HG02884 (cell line): Measurements from ENCODE around the gene IQGAP3.

Experiments used
- ATAC-seq: cut with Tn5 transposase; IDR thresholded peaks from one replicate; pipeline ENCODE4 v1.9.1; 2021; ENCODE audit warnings: mild to moderate bottlenecking, moderate library complexity; ENCODE audit not compliant: unreplicated experiment

IQGAP3 gene

GRCh38 chr1:156498432-156499193, 73.8 kb downstream of the IQGAP3 start:
- ATAC-seq: no peak

- no peak for ATAC-seq
Observed at GRCh38 chr1:156497743-156498431, 74.5 kb downstream of the IQGAP3 start.

DNA sequence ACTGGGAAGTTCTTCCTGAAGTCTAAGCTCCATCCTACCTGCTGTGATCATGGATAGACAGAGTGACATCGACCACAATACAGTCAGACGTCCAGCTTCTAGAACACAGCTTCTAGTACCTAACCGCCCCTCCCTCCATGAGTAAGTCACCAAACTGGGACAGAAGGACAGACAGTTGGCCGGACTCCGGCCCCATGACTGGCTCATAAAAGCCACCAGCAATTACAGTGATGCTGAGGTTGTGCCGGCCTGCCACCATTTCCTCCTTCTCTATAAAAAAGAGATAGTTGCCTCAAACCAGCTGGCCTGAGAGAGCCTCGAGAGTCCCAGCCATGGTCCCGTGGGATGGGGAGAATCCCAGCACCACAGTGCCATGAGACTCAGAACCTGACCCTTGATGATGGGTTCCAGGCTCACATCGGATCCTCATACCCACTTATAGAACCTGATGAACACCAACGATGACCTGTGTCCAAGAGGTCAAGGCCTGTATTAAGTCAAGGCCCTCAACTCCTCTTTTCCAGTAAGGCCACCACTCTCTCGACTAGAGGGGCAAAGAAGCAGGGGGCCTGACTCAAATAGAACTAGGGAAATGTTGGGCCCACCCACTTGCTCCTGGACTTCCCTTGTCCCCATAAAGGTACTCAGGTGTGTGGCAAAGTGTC, 75.2 kb downstream of the IQGAP3 start:
- no peak for ATAC-seq

- ATAC-seq: no peak
Observed at GRCh38 chr1:156496211-156496761, 76.1 kb downstream of the IQGAP3 start.

DNA sequence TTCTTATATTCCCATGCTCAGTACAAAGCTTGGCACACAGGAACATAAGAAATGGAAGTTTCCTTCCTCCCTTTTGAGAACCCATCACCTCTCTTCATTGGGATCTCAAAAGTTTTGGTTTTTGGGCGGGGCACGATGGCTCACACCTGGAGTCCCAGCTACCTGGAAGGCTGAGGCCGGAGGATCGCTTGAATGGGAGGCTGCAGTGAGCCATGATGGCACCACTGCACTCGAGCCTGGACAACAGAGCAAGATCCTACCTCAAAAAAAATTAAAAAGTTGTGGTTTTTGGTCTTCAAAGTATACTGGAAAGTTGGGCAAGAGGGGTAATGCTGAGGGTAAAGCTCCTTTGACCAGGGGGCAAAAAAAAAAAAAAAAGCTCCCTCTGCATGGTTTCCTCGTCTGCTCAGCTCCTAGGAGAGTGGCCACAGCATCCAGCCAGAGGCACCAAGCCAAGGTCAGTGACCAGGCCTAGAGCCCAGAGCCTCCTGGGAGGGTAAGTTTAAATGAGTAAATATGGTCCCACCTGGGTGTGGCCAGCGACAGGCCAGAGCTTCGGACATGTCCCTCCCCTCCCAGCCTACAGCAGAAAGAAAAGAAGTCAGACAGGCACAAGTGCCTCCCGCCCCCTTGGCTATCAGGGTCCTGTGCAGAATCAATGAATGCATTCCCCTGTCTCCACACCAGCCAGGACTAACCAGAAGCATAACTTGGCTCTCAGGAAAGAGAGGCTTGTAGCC, 76.8 kb downstream of the IQGAP3 start:
- no peak for ATAC-seq

GRCh38 chr1:156494309-156494895, 78.0 kb downstream of the IQGAP3 start:
- no peak for ATAC-seq

DNA sequence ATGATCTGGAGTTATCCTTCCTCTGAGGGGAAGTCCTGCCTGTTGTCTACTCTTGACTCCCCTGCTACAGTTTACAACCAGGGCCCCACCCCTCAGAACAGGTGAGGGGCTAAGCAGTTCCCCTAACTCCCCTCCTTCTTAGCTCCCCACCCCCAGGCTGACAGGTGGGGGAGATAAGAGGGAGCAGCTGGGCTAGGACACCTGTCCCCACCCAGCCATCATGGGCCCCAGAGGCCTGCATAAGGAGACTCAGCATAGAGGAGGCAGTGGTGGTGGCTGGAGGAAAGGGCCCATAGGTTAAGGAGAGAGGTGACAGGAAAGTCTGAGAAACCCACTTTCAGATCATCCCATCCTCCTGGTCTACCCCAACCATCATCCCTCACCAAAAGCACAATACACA, 78.6 kb downstream of the IQGAP3 start:
- ATAC-seq: no peak

DNA sequence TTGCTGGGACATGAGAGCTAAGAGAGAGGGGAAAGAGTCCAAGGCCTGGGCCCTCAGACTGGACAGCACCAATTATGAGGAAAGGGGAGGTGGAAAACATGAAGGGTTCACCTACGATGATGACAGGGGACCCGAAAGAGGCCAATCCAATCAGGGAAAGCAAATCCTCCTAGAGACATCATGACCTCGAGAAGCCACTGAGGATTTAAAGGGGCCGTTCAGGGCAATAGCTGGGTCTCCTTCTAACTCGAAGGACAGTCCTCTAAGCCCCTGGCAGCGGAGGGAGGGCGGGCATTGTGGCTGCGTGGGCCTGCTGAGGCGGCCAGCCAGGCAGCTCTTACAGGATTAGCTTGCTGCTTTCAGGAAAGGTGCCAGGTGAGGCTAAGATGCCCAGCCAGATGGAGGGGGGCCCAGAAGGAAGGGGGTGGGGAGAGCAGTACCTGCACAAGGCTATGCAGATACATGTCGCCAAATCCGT, 79.2 kb downstream of the IQGAP3 start:
- no peak for ATAC-seq

DNA sequence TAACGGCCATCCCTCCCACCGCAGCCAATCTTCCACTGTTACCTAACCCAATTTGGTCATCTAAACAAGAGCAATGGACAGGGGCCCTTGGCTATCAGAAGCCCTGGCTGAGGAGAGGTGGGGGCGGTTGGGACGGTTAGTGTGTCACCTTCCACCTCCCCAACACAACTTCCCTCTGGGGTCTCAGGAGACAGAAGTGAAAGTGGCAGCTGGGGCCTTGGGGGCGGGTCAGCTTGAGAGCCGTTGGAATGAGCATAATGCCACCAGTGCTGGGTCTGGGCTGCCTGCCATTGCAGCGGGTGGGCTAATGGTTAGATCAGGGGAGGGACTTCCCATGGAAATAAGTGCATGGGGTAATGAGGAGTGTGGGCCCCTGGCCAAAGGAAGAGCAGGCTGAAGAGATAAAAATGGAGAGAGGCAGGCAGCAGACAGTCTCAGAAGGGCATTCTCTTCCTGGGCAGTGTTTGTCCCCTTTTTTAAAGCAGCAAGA, 79.7 kb downstream of the IQGAP3 start:
- no peak for ATAC-seq

DNA sequence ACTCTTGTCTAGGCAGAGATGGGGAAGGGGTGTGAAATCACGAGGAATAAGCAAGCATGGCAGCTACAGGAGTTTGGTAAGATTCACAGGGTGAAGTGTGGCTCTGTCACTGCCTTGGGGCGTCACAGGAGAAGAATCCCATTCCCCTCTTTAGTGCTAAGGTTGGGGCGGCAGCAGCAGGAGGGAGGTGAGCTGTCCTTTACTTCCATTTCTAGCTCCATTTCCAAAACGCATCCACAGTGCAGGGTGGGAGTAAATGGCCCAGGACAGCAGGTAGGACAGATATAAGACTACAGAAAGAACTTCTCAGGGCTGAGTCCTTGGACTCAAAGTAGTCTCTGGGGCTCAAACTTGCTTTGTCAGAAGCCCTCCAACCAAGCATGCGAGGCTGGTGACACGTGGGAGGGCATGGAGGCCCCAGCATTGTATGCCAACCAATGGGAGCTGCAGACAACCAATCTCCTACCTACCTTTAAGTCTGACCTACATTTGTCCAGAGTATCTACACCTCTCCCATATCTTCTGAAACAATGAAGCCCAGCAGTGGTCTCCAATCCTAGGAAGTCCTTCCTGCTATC, 80.3 kb downstream of the IQGAP3 start:
- no peak for ATAC-seq

- ATAC-seq: no peak
Observed at GRCh38 chr1:156491151-156491949, 81.0 kb downstream of the IQGAP3 start.

- ATAC-seq: no peak
Observed at GRCh38 chr1:156490401-156491032, 81.8 kb downstream of the IQGAP3 start.

DNA sequence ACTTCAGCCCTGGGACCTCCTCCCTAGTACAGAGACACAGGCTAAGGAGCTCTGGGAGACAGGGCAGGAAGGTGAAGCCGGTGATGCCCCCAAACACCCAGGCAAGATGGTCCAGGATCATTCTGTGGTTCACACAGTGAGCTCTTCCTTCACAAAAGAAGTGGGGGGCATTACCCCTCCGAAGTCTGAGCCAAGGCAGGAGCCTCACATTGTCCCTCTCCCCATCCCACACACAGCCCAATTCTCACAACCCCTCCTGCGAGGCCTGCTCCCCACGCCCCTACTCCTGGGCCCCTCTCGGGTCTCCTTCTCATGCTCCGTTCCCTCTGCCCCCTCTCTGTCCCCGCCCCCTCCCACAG, 82.5 kb downstream of the IQGAP3 start:
- no peak for ATAC-seq

DNA sequence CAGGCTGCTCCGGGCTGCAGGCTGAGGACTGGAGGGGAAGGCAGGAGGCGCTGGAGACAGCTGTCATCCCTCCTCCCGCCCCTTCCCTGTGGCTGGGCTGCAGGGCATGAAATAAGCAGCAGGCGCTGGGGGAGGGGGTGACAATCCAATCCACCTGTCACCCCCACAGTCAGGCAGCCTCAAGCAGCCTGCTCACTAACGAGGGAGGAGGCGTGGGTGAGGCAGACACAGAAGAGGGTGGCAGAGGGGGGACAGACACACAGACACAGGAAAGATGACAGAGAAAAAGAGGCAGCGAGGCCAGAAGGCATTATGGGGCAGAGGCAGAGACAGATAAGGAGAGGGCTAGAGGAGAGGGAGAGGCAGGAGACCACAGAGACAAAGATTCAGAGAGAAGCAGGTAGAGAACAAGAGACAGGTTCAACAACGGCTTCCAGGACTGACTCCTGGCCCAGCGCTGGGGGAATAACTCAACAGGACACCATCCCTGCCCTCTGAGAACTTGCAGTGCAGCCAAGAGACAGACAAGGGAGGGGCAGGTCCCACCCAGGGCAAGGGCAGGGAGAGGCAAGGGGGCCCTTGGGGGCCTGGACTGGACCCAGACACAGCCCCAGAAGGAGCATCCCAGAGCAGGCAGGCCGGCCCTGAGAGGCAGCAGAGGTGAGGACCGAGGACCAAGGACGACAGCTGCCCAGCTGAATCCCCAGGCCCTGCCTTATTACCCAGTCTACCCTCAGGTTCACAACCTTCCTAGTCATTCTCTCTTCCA, 83.0 kb downstream of the IQGAP3 start:
- peak; percentile 8 for ATAC-seq

DNA sequence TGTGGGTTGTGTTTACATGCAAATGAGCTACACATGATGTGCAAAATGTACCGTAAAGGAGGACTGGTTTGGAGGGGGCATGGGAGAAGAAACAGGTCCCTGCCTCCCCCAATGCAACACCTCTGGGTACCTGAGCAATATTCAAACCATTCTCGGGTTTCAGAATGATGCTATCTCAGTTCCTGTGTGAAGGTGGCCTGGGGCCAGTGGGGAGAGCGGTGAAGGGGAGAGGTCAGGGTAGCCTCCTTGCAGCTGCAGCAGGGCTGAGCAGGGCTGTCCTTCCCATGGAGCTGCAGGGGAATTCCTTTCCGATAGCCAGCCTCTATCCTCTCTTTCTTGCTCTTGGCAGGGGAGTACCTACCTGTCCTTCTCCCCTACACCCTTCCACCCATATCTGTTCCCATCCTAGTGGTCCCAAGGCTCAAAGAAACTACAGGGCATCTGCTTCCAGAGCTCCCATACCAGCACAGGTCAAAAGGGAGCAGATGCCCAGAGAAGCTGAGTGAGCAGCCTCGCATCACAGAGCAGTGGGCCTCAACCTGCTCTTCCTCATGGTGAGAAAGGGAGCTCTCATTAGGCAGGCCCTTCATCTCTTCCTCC, 83.7 kb downstream of the IQGAP3 start:
- peak; percentile 49 for ATAC-seq

DNA sequence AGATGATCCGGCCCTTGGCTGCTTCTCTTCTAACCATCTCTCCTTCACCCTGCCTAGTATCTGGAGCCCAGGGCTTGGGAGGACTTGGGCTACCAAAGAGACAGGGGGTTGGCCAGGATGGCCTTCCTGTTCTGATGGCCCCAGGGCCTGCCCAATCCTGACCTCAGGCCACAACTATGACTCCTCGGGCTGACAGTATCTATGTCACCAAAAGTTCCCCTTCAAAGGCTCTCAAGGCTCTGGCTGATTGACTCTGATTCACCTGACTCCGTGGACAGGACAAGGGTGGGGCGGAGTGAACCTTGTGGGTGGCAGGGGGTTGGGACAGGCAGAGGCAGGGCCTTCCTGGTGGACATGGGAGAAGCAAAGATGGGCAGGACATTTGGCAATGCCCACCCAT, 84.5 kb downstream of the IQGAP3 start:
- ATAC-seq: no peak
